ENCODE measurements around the gene CLIC5. TPM values are rescaled to one million over a fixed set of nuclear protein-coding genes. Genes with fewer than 3 reads are reported as not detected.

The CLIC5 gene
- total RNA-seq, 4 donors from 2014 or later, result 78.6 to 97.0 (median 91.7) TPM

GRCh38 chr6:45872827-45873365 is 142.8 kb downstream of the CLIC5 start:
- DNase-seq, result no peak
- TF ChIP-seq, protein P1, sequence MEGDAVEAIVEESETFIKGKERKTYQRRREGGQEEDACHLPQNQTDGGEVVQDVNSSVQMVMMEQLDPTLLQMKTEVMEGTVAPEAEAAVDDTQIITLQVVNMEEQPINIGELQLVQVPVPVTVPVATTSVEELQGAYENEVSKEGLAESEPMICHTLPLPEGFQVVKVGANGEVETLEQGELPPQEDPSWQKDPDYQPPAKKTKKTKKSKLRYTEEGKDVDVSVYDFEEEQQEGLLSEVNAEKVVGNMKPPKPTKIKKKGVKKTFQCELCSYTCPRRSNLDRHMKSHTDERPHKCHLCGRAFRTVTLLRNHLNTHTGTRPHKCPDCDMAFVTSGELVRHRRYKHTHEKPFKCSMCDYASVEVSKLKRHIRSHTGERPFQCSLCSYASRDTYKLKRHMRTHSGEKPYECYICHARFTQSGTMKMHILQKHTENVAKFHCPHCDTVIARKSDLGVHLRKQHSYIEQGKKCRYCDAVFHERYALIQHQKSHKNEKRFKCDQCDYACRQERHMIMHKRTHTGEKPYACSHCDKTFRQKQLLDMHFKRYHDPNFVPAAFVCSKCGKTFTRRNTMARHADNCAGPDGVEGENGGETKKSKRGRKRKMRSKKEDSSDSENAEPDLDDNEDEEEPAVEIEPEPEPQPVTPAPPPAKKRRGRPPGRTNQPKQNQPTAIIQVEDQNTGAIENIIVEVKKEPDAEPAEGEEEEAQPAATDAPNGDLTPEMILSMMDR (IDR thresholded peaks at IDR 0.05 in 4 of 5, conservative IDR thresholded peaks at IDR 0.05 in 1 of 5), result no peak
- TF ChIP-seq POLR2A (IDR thresholded peaks at IDR 0.05), result no peak
- Histone ChIP-seq H3K9me3 (no peaks in the 10 kb centered on the region), H3K4me1 (no peaks in the 10 kb centered on the region), H3K27ac (no peak overlapping the region), H3K27me3 (no peaks in the 10 kb centered on the region), H3K4me3 (no peak overlapping the region), H3K36me3 (no peaks in the 10 kb centered on the region)
- intact Hi-C loops (cut with DNase I; ENCODE audit: low total_unique reads), result no loop called here
- ATAC-seq, result no peak
- in situ Hi-C loops (cut with MboI; ENCODE audit: low sequenced_read_pairs in 4 of 4), result no loop called here

- H3K4me1 ChIP-seq, result no peaks in the 10 kb centered on the region
- no peaks in the 10 kb centered on the region for H3K27me3 ChIP-seq
- TF ChIP-seq POLR2A (IDR thresholded peaks at IDR 0.05), result no peak
- TF ChIP-seq, protein P1 (IDR thresholded peaks at IDR 0.05 in 4 of 5, conservative IDR thresholded peaks at IDR 0.05 in 1 of 5), result no peak
- in situ Hi-C loops (cut with MboI; ENCODE audit: low sequenced_read_pairs in 4 of 4) (no loop called here), intact Hi-C loops (cut with DNase I; ENCODE audit: low total_unique reads) (no loop called here)
- H3K27ac ChIP-seq, result no peak overlapping the region
- no peak overlapping the region for H3K4me3 ChIP-seq
- ATAC-seq (no peak), DNase-seq (no peak)
- no peaks in the 10 kb centered on the region for H3K9me3 ChIP-seq
- H3K36me3 ChIP-seq, result no peaks in the 10 kb centered on the region
These were observed 145.1 kb downstream of the CLIC5 start for GRCh38 chr6:45870531-45870930.

DNA sequence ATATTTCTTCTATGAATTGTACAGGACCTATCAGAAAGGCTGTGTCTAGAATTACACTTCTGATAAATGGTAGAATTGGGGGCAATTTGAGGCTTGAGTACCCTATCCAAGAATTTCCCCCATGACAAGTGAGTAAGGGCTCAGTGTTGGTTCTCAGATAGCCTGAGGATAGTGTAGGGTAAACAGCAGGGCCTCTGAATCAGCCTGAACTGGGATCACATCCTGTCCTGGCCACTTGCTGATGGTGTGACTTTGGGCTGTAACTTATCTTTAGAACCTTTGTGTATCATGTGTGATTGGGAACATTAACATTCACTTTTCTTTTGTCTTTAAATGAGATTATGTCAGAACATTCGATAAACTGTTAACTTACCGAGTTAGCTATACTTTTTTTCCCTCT is 151.0 kb downstream of the CLIC5 start:
- Histone ChIP-seq H3K9me3 (no peaks in the 10 kb centered on the region), H3K4me1 (no peaks in the 10 kb centered on the region), H3K27ac (no peak overlapping the region), H3K4me3 (no peak overlapping the region), H3K36me3 (no peaks in the 10 kb centered on the region), H3K27me3 (no peaks in the 10 kb centered on the region)
- TF ChIP-seq POLR2A (IDR thresholded peaks at IDR 0.05), result no peak
- TF ChIP-seq, protein P1 (IDR thresholded peaks at IDR 0.05 in 4 of 5, conservative IDR thresholded peaks at IDR 0.05 in 1 of 5), result no peak
- no peak for DNase-seq
- no peak for ATAC-seq
- intact Hi-C loops (cut with DNase I; ENCODE audit: low total_unique reads), result no loop called here
- in situ Hi-C loops (cut with MboI; ENCODE audit: low sequenced_read_pairs in 4 of 4), result no loop called here

DNA sequence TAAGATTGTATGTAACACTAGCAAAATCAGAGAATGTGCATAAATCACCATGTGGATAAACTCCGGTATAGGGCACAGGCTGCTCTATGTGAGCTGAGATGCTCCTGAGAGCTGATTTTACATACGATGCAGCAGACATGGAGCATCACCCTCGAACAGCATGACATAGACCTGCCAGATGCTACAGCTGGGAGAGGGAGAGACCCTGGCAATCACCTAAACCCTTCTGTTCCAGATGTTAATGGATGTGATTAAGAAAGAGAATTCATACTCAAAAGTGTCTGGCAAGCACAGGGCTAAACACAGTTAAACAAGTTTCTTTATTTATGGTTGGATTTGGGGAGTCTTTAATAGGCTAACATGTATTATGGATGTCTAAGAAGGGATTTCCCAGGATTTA is 157.0 kb downstream of the CLIC5 start:
- ATAC-seq (no peak), DNase-seq (no peak)
- in situ Hi-C loops (cut with MboI; ENCODE audit: low sequenced_read_pairs in 4 of 4), result no loop called here
- intact Hi-C loops (cut with DNase I; ENCODE audit: low total_unique reads), result no loop called here
- Histone ChIP-seq H3K4me1 (peaks cover 0 to 15% of the 10 kb centered on the region in 2 donors), H3K4me3 (no peak overlapping the region), H3K27me3 (no peaks in the 10 kb centered on the region), H3K36me3 (no peaks in the 10 kb centered on the region), H3K27ac (no peak overlapping the region), H3K9me3 (no peaks in the 10 kb centered on the region)
- TF ChIP-seq POLR2A (IDR thresholded peaks at IDR 0.05), result no peak
- TF ChIP-seq, protein P1 (IDR thresholded peaks at IDR 0.05 in 4 of 5, conservative IDR thresholded peaks at IDR 0.05 in 1 of 5), result no peak

DNA sequence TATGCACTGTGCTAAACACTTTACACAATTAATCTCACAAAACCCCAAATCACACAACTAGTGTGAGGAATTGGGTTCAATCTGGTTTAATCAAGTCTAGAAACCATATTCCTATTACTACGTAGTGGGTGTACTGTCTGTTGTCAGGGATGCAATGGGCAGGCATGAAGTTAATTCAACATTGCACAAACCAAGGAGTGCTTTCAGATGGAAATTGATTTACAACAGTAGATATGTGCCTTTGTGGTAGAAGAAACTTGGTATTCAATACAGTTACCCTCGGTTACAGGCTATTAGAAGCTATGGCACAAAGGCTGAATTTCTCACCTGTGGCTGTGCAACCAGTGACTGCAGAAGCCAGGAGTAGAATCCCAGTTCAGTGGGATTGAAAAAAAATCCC is 157.8 kb downstream of the CLIC5 start:
- no peak for ATAC-seq
- intact Hi-C loops (cut with DNase I; ENCODE audit: low total_unique reads) (no loop called here), in situ Hi-C loops (cut with MboI; ENCODE audit: low sequenced_read_pairs in 4 of 4) (no loop called here)
- Histone ChIP-seq H3K36me3 (no peaks in the 10 kb centered on the region), H3K4me3 (no peak overlapping the region), H3K27me3 (no peaks in the 10 kb centered on the region), H3K27ac (no peak overlapping the region), H3K4me1 (peaks cover 0 to 18% of the 10 kb centered on the region in 2 donors), H3K9me3 (no peaks in the 10 kb centered on the region)
- DNase-seq, result no peak
- TF ChIP-seq POLR2A (IDR thresholded peaks at IDR 0.05), result no peak
- TF ChIP-seq, protein P1 (IDR thresholded peaks at IDR 0.05 in 4 of 5, conservative IDR thresholded peaks at IDR 0.05 in 1 of 5), result no peak
